GM13976 (cell line): ENCODE results near the gene ZNF276.
"Not testable (repeated sequence)": the region's sequence is repeated elsewhere in the genome, so short reads cannot be mapped to it uniquely, and the experiment has no call there.

Experiments used
- DNase-seq: peaks from one replicate; pipeline ENCODE4 v3.0.0; 2012; ENCODE audit warnings: low spot score
- CTCF ChIP-seq: IDR thresholded peaks from 2 replicates; pipeline ENCODE4 v1.5.1; 2012; ENCODE audit warnings: borderline replicate concordance, mild to moderate bottlenecking; ENCODE audit not compliant: insufficient read depth; ENCODE audit errors: extremely low read depth, missing control alignments, control extremely low read depth
- in situ Hi-C: fragments of 300-500 bp; cut with MboI; formaldehyde crosslinking; loops from one replicate; pipeline ENCODE4 v1.12.0; 2022; ENCODE audit warnings: low sequenced_read_pairs, mixed read lengths, inconsistent platforms; ENCODE audit not compliant: unreplicated experiment

Gene ZNF276

GRCh38 chr16:89691986-89692569 lies 29.3 kb upstream of the ZNF276 start:
- no peak for TF ChIP-seq CTCF
- DNase-seq: no peak
- in situ Hi-C loops: no loop called here

GRCh38 chr16:89693289-89693731 lies 28.0 kb upstream of the ZNF276 start:
- no peak for DNase-seq
- in situ Hi-C loops: no loop called here
- TF ChIP-seq CTCF: no peak

DNA sequence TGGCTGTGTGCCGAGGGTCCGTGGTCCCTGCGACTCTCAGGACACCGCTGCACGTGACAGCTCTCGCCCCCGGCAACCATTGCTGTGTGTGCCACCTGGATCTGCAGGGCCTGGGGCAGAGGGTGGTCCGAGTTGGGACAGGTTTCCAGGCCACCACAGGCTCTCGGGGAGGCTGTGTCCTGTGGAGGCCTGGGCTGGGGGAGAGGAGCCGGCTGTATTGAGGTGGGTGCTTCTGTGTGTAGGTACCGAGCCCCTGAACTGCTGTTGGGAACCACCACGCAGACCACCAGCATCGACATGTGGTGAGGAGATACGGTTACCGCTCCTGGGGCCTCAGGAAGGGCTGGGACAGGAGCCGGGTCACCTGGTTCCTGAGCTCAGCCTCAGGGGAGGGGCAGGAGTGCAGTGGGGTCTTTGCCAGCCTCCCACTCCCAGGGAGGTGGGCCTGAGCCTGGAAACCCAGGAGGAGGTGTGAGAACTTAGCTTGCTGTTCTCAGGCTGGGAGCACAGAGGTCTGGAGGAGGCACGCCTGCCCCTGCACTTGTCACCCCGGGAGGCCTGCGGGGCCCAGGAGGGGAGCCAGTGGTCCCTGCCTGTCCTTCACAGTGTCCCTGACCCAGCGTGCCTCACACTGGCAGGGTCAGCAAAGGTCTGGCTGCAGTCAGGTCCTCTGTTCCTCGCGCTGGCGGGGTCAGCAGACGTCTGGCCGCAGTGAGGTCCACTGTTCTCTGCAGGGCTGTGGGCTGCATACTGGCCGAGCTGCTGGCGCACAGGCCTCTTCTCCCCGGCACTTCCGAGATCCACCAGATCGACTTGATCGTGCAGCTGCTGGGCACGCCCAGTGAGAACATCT lies 27.2 kb upstream of the ZNF276 start:
- TF ChIP-seq CTCF: no peak
- DNase-seq: no peak
- in situ Hi-C loops: no loop called here

DNA sequence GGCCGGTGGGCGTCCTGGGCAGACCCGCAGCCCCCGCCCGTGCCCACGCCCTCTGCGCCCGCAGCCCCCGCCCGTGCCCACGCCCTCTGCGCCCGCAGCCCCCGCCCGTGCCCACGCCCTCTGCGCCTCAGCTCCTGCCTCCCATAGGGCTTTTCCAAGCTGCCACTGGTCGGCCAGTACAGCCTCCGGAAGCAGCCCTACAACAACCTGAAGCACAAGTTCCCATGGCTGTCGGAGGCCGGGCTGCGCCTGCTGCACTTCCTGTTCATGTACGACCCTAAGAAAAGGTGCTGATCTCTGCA lies 26.6 kb upstream of the ZNF276 start:
- in situ Hi-C loops, DNase-seq: not testable (repeated sequence)

- in situ Hi-C loops: no loop called here
- TF ChIP-seq CTCF: no peak
- no peak for DNase-seq
These were observed 26.1 kb upstream of the ZNF276 start for GRCh38 chr16:89695086-89695874.

GRCh38 chr16:89695875-89696669 lies 25.3 kb upstream of the ZNF276 start:
- in situ Hi-C loops: no loop called here
- no peak for DNase-seq
- TF ChIP-seq CTCF: no peak

GRCh38 chr16:89696670-89697128 lies 24.6 kb upstream of the ZNF276 start:
- peak; percentile 75 for DNase-seq

More at GRCh38 chr16:89696670-89697128, 24.6 kb upstream of the ZNF276 start:
- in situ Hi-C loops: no loop called here
- TF ChIP-seq CTCF: no peak
